H1 (cell line): ENCODE measurements around the gene LITAFD.

Source experiments
- EGR1 ChIP-seq: IDR thresholded peaks from 2 replicates; pipeline ENCODE4 v1.6.1; 2011; ENCODE audit warnings: low read depth, low read length, borderline replicate concordance
- TF ChIP-seq, protein P1 (sequence below), 3 experiments: IDR thresholded peaks; 1 replicate in 2 of 3; 2 replicates in 1 of 3; pipeline versions ENCODE4 v1.5.1 to v1.6.1; 2011; ENCODE audit warnings: low read length in 3 of 3, mild to moderate bottlenecking in 3 of 3, inconsistent platforms in 2 of 3, low read depth in 1 of 3, moderate library complexity in 1 of 3; ENCODE audit not compliant: insufficient read depth in 1 of 3; ENCODE audit errors: control extremely low read depth in 1 of 3

DNA sequence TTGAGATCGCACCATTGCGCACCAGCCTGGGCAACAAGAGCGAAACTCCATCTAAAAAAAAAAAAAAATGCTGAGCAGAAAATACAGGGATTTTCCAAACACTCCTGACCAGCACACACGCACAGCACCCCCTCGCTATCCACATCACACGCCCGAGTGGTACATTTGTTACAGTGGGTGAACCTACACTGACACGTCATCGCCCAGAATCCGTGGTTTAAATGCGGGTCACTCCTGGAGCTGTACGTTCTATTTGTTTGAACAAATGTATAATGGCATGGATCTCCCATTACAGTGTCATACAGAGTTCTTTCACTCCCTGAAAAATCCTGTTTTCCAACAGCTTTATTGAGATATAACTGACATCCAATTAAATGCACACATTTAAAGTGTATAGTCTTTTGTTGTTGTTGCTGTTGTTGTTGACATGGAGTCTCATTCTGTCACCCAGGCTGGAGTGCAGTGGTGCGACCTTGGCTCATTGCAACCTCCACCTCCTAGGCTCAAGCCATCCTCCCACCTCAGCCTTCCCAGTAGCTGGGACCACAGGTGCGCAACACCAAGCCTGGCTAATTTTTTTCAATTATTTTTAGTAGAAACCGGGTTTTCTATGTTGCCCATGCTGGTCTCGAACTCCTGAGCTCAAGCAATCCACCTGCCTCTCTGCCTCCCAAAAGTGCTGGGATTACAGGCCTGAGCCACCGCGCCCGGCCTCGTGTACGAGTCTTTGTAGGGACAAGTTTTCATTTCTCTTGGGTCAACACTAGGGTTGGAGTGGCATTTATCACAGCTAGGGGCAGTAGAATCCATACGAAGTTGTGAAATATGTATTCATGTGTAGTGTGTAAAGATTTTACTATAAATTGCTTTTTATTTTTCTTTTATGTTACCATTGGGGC, 8.9 kb upstream of the LITAFD start:
- TF ChIP-seq EGR1 = no peak
- TF ChIP-seq, protein P1, sequence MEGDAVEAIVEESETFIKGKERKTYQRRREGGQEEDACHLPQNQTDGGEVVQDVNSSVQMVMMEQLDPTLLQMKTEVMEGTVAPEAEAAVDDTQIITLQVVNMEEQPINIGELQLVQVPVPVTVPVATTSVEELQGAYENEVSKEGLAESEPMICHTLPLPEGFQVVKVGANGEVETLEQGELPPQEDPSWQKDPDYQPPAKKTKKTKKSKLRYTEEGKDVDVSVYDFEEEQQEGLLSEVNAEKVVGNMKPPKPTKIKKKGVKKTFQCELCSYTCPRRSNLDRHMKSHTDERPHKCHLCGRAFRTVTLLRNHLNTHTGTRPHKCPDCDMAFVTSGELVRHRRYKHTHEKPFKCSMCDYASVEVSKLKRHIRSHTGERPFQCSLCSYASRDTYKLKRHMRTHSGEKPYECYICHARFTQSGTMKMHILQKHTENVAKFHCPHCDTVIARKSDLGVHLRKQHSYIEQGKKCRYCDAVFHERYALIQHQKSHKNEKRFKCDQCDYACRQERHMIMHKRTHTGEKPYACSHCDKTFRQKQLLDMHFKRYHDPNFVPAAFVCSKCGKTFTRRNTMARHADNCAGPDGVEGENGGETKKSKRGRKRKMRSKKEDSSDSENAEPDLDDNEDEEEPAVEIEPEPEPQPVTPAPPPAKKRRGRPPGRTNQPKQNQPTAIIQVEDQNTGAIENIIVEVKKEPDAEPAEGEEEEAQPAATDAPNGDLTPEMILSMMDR (IDR thresholded peaks at IDR 0.05; ENCODE audit: control extremely low read depth in 1 of 3, insufficient read depth in 1 of 3, low read depth in 1 of 3, low read length in 3 of 3) = peak in 1 of 3 experiments; percentile 18; a peak in 1 of 4 replicates
